GM12878 (cell line): ENCODE data around the gene DLGAP5. TPM values are rescaled to one million over a fixed set of nuclear protein-coding genes. Genes with fewer than 3 reads are reported as not detected.

Experiments
- ATF7 ChIP-seq: fragments of 450-650 bp; IDR thresholded peaks from 2 replicates; pipeline ENCODE4 v1.6.1; 2016; ENCODE audit warnings: low read depth, mild to moderate bottlenecking
- CREB1 ChIP-seq: IDR thresholded peaks from 2 replicates; pipeline ENCODE4 v1.6.1; 2012; ENCODE audit warnings: low read depth, mild to moderate bottlenecking, inconsistent platforms
- CTCF ChIP-seq, 3 experiments: IDR thresholded peaks in 2 of 3; conservative IDR thresholded peaks in 1 of 3; 2 replicates each; pipeline ENCODE4 v1.5.1; 2011; ENCODE audit warnings: low read depth in 3 of 3, low read length in 3 of 3, mild to moderate bottlenecking in 3 of 3, control low read depth in 2 of 3, moderate library complexity in 2 of 3, inconsistent platforms in 1 of 3, mixed read lengths in 1 of 3; ENCODE audit not compliant: control insufficient read depth in 2 of 3, insufficient read depth in 1 of 3; ENCODE audit errors: extremely low read depth in 1 of 3
- EED ChIP-seq: sonication (generic); IDR thresholded peaks from 2 replicates; pipeline ENCODE4 v1.6.1; 2016; ENCODE audit warnings: antibody characterized with exemption, low read depth
- EZH2 ChIP-seq: IDR thresholded peaks from 2 replicates; pipeline ENCODE4 v1.6.1; 2012; ENCODE audit warnings: low read depth, mild to moderate bottlenecking, control low read depth, inconsistent platforms, low read length, borderline replicate concordance; ENCODE audit not compliant: control insufficient read depth
- IRF3 ChIP-seq: fragments of 450-650 bp; IDR thresholded peaks from 2 replicates; pipeline ENCODE4 v1.6.1; 2014; ENCODE audit warnings: mild to moderate bottlenecking
- JUNB ChIP-seq: IDR thresholded peaks from 2 replicates; pipeline ENCODE4 v1.6.1; 2016; ENCODE audit warnings: antibody characterized with exemption, mild to moderate bottlenecking
- MYB ChIP-seq: fragments of 150-350 bp; IDR thresholded peaks from 2 replicates; pipeline ENCODE4 v1.6.1; 2014; ENCODE audit warnings: mild to moderate bottlenecking, low read depth, low read length, borderline replicate concordance
- NFIC ChIP-seq: IDR thresholded peaks from 2 replicates; pipeline ENCODE4 v1.6.1; 2012; ENCODE audit warnings: low read depth, mild to moderate bottlenecking, inconsistent platforms, low read length, moderate library complexity
- NFYB ChIP-seq: IDR thresholded peaks from 2 replicates; pipeline ENCODE4 v1.6.1; 2011; ENCODE audit warnings: low read depth, mild to moderate bottlenecking, low read length, improper control_type of control experiment, moderate library complexity; ENCODE audit not compliant: insufficient read depth
- NR2F1 ChIP-seq: fragments of 450-650 bp; conservative IDR thresholded peaks from 2 replicates; pipeline ENCODE4 v1.6.1; 2017; ENCODE audit warnings: mild to moderate bottlenecking
- PBX3 ChIP-seq: IDR thresholded peaks from 2 replicates; pipeline ENCODE4 v1.6.1; 2011; ENCODE audit warnings: mild to moderate bottlenecking, low read depth, low read length, moderate library complexity; ENCODE audit not compliant: insufficient replicate concordance
- RELB ChIP-seq: fragments of 450-650 bp; IDR thresholded peaks from 2 replicates; pipeline ENCODE4 v1.6.1; 2017; ENCODE audit warnings: low read depth, mild to moderate bottlenecking, moderate library complexity
- RUNX3 ChIP-seq: IDR thresholded peaks from 2 replicates; pipeline ENCODE4 v1.6.1; 2012; ENCODE audit warnings: low read length, inconsistent platforms
- SMARCA5 ChIP-seq: fragments of 450-650 bp; IDR thresholded peaks from 2 replicates; pipeline ENCODE4 v1.6.1; 2017; ENCODE audit warnings: mild to moderate bottlenecking
- TBL1XR1 ChIP-seq: IDR thresholded peaks from 2 replicates; pipeline ENCODE4 v1.6.1; 2012; ENCODE audit warnings: low read depth, low read length, improper control_type of control experiment
- TCF12 ChIP-seq: IDR thresholded peaks from 2 replicates; pipeline ENCODE4 v1.6.1; 2011; ENCODE audit warnings: low read depth, mild to moderate bottlenecking, low read length
- ZNF274 ChIP-seq: IDR thresholded peaks from one replicate; pipeline ENCODE4 v1.8.0; 2011; ENCODE audit not compliant: insufficient read length, insufficient read depth
- ZNF384 ChIP-seq: IDR thresholded peaks from 2 replicates; pipeline ENCODE4 v1.6.1; 2012; ENCODE audit warnings: low read depth, mild to moderate bottlenecking, low read length, improper control_type of control experiment, borderline replicate concordance
- ZNF687 ChIP-seq: fragments of 450-650 bp; IDR thresholded peaks from 2 replicates; pipeline ENCODE4 v1.6.1; 2017; ENCODE audit warnings: mild to moderate bottlenecking, moderate library complexity
- polyA plus RNA-seq, 11 experiments: library from polyadenylated mRNA; depleted of rRNA in 4 of 11; unstranded in 6 of 11; stranded (reverse) in 5 of 11; fragments of >200 nt; fragmentation: Nextera tagmentation in 4 of 11; fragmentation: Illumina TruSeq in 1 of 11; extraction: Ambion mirVana in 4 of 11; extraction: Trizol in 1 of 11; gene quantifications; 1 replicate in 1 of 11; 2 replicates in 10 of 11; pipeline versions ENCODE4 v1.2.1 to v1.2.3, GENCODE V29; 2011 to 2016; ENCODE audit warnings: inconsistent platforms in 2 of 11, missing spikeins in 2 of 11, low read depth in 1 of 11
- total RNA-seq, 4 experiments: library from RNA; depleted of rRNA in 3 of 4; stranded (reverse); fragments of >200 nt in 3 of 4; fragmentation: Illumina TruSeq in 1 of 4; extraction: Trizol in 1 of 4; gene quantifications; 2 replicates each; pipeline versions ENCODE4 v1.2.1 to v1.2.3, GENCODE V29; 2013 to 2021

Gene DLGAP5
- total and polyA plus RNA-seq, 10 of the 15 experiments (the other 5 are each of a cell fraction or from before 2014, with no cell fraction given), result 40.9 to 106 (median 67.6) TPM

- no peak for TF ChIP-seq EZH2
- TF ChIP-seq NFYB, result 0 out of 2 replicates have a peak, but pooled peaks have one; percentile 6
- TF ChIP-seq ATF7, result peak; percentile 10; the same call in 1 of the 2 replicates
- peak; percentile 95 for TF ChIP-seq ZNF687
- no peak; the same call in 1 of the 2 replicates for TF ChIP-seq JUNB
- TF ChIP-seq NFIC, result peak; percentile 28; the same call in 1 of the 2 replicates
- TF ChIP-seq RUNX3, result peak; percentile 88
- TF ChIP-seq CTCF (IDR thresholded peaks at IDR 0.05 in 2 of 3, conservative IDR thresholded peaks at IDR 0.05 in 1 of 3; ENCODE audit: control insufficient read depth in 2 of 3, extremely low read depth in 1 of 3, insufficient read depth in 1 of 3, low read depth in 3 of 3, low read length in 3 of 3), result no peak
- peak; percentile 77 for TF ChIP-seq NR2F1
- TF ChIP-seq TCF12, result 0 out of 2 replicates have a peak, but pooled peaks have one; percentile 37
- TF ChIP-seq RELB, result peak; percentile 69; the same call in 1 of the 2 replicates
- no peak for TF ChIP-seq MYB
- TF ChIP-seq TBL1XR1, result peak; percentile 48; the same call in 1 of the 2 replicates
- TF ChIP-seq SMARCA5, result no peak
- TF ChIP-seq ZNF274, result no peak
- TF ChIP-seq CREB1, result 0 out of 2 replicates have a peak, but pooled peaks have one; percentile 25
- no peak for TF ChIP-seq IRF3
- no peak for TF ChIP-seq PBX3
- TF ChIP-seq EED, result peak; percentile 86
- peak; percentile 9; the same call in 1 of the 2 replicates for TF ChIP-seq ZNF384
Measured at GRCh38 chr14:55103005-55103640, 88.3 kb downstream of the DLGAP5 start (continued).
